NCI-H526 (cell line): ENCODE data around the gene LATS2.

Source experiments
- DNase-seq, 2 experiments: peaks; one replicate each; lab custom pipeline; 2025; lab: John Stamatoyannopoulos, UW

LATS2 gene

GRCh38 chr13:21015284-21015683 is 46.1 kb downstream of the LATS2 start:
- DNase-seq: no peak

- DNase-seq: no peak
Observed at GRCh38 chr13:21014502-21015170, 46.8 kb downstream of the LATS2 start.

GRCh38 chr13:21014139-21014501 is 47.3 kb downstream of the LATS2 start:
- no peak for DNase-seq

- no peak for DNase-seq
Observed at GRCh38 chr13:21013682-21014038, 47.7 kb downstream of the LATS2 start.

GRCh38 chr13:21012841-21013681 is 48.3 kb downstream of the LATS2 start:
- no peak for DNase-seq

- DNase-seq: no peak
Observed at GRCh38 chr13:21012211-21012610, 49.2 kb downstream of the LATS2 start.

GRCh38 chr13:21011378-21011777 is 50.0 kb downstream of the LATS2 start:
- no peak for DNase-seq

GRCh38 chr13:21010621-21011020 is 50.8 kb downstream of the LATS2 start:
- DNase-seq: no peak

GRCh38 chr13:21009036-21009435 is 52.4 kb downstream of the LATS2 start:
- DNase-seq: no peak

- DNase-seq: no peak
Observed at GRCh38 chr13:21008026-21008425, 53.4 kb downstream of the LATS2 start.

- DNase-seq: peak in 1 of 2 experiments; percentile 12
Observed at GRCh38 chr13:21006141-21007005, 55.0 kb downstream of the LATS2 start.

GRCh38 chr13:21005193-21005592 is 56.2 kb downstream of the LATS2 start:
- no peak for DNase-seq

GRCh38 chr13:21001471-21001870 is 59.9 kb downstream of the LATS2 start:
- no peak for DNase-seq

- no peak for DNase-seq
Observed at GRCh38 chr13:21000647-21001046, 60.7 kb downstream of the LATS2 start.

- no peak for DNase-seq
Observed at GRCh38 chr13:20998649-20999415, 62.6 kb downstream of the LATS2 start.

- DNase-seq: no peak
Observed at GRCh38 chr13:20997301-20998161, 63.9 kb downstream of the LATS2 start.

- no peak for DNase-seq
Observed at GRCh38 chr13:20995245-20995838, 66.0 kb downstream of the LATS2 start.

- DNase-seq: no peak
Observed at GRCh38 chr13:20994441-20994821, 67.0 kb downstream of the LATS2 start.

GRCh38 chr13:20993661-20994440 is 67.5 kb downstream of the LATS2 start:
- no peak for DNase-seq

- no peak for DNase-seq
Observed at GRCh38 chr13:20993211-20993610, 68.2 kb downstream of the LATS2 start.
